ENCODE results near the gene MGMT. TPM values are rescaled to one million over a fixed set of nuclear protein-coding genes. Genes with fewer than 3 reads are reported as not detected.

The MGMT gene
- total RNA-seq, 1 donor from 2014 or later, result 19.4 TPM

DNA sequence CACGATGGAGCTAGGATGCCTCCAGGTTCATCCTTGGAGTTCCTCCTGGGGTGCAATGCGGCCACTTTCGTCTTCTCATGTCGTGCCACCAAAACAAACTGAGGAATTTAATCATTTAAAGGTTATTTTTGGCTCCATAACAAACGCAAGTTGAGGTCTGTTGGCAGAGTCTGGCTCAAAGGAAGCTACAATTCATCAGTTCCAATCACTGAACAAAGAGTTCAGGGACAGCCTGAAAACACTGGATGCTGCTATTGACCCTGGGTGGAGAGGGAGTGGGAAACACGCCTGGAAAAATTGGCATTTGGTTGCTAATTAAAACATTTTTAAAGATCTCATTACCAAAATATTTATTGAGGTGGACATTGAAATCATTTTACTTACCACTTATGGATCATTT lies 11.4 kb upstream of the MGMT start:
- no peak for DNase-seq (ENCODE audit: low spot score)

DNA sequence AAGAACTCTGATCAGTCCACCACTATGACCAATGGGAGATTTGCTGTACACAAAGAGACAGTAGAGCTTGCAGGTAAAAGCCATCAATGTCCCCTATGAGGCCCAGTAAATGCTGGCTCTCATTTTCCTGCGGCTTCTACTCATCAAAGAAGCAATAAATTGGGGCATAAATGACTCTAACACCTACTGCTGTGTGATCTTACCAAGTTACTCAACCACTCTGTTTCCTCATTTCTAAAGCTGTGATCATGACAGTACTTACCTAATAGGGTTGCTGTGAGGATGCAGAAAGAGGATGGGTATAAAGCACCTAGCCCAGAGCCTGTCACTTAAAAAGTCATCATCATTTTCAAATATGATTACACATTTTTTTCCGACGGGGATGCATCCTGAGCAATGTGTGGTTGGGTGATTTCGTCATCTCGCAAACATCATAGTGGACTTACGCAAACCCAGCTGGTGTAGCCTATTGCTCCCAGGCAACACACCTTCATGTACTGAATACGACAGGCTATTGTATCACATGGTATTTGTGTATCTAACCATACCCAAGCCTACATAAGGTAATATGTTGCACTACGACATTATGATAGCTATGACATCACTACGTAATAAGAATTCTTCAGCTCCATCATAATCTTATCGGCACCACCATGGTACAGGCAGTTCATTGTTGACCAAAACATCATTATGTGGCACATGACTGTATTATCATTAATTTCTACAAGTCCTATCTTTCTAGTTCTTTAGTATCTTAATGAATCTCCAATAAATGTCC lies 7.1 kb upstream of the MGMT start:
- DNase-seq (ENCODE audit: low spot score), result no peak

DNA sequence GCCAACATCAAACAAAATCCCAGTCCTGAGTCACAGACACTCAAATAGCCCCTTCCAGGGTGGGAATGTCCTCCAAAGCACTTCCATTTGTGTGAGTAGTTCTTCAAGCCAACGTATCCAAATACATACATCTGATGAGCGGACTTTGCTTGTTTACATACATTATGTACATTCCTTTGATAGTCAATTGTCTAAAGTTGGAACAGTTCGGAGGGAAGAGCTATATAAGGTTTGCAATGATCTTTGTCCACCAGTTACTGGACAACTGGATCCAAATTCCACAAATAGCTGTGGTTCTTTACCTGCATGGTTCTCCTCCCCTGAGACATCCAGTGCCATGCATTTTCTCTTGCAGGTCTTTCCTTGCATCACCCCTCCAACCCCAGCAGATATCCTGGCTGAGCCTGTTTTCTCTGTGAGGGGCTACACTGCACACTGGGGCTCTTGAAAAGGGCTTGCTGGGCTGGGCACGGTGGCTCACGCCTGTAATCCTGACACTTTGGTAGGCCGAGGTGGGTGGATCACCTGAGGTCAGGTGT lies 4.7 kb upstream of the MGMT start:
- DNase-seq (ENCODE audit: low spot score), result no peak

DNA sequence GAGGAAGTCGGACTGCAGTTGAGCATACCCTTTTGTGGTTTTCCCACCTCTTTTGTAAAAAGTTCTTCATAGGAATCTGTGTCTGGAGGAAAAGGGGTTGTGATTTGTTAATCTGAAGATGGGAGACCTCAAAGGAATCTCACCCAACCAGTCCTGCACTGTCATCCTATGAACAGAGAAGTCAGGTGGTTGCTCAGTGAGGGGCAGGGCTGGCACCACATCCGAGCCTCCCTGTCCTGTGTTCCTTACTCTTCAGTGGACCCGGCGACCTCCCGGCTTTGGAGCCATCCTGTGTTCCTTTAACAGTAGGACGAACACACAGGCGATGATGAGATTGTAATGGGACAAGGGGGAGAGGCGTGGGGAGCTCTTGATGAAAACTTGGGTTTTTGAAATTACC lies 2.8 kb upstream of the MGMT start:
- no peak for DNase-seq (ENCODE audit: low spot score)

DNA sequence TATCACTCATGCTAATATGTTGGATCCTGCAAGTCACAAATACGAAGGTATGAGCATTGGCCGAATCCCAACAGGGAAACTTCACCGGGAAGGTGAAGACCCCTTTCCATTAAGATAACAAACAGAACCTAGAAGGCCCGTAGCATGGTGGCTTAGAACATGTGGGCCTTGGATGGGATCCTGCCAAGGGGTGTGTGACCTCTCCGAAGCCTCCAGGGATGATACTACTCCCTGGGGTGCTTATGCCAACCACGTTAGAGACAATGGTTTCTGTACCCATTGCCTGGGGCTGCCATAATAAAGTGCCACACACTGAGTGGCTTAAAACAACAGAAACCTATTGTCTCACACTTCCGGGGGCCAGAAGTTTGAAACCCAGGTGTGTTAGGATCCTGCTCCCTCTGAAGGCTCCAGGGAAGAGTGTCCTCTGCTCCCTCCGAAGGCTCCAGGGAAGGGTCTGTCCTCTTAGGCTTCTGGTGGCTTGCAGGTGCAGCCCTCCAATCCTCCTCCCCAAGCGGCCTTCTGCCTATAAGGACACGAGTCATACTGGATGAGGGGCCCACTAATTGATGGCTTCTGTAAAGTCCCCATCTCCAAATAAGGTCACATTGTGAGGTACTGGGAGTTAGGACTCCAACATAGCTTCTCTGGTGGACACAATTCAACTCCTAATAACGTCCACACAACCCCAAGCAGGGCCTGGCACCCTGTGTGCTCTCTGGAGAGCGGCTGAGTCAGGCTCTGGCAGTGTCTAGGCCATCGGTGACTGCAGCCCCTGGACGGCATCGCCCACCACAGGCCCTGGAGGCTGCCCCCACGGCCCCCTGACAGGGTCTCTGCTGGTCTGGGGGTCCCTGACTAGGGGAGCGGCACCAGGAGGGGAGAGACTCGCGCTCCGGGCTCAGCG lies 992 bp upstream of the MGMT start:
- DNase-seq (ENCODE audit: low spot score), result no peak

DNA sequence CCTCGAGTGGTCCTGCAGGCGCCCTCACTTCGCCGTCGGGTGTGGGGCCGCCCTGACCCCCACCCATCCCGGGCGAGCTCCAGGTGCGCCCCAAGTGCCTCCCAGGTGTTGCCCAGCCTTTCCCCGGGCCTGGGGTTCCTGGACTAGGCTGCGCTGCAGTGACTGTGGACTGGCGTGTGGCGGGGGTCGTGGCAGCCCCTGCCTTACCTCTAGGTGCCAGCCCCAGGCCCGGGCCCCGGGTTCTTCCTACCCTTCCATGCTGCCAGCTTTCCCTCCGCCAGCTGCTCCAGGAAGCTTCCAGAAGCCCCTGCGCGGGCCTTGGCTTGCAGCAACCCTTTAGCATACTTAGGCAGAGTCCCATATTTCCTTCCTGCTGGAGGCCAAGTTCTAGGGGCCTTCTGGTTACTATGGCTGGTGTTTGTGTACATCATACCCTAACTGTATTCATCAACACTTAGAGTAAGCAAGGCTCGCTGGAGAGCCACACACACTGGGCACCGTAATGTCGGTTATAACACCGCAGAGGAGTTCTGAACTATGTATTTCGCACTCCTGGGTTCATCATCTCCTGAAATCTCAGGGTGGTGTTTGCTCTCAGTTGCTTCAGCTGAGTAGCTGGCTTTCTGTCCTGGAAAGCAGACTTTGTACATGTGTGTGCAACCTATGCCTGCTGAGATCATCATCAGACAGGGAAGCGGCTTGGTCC lies 471 bp downstream of the MGMT start:
- no peak for DNase-seq (ENCODE audit: low spot score)

DNA sequence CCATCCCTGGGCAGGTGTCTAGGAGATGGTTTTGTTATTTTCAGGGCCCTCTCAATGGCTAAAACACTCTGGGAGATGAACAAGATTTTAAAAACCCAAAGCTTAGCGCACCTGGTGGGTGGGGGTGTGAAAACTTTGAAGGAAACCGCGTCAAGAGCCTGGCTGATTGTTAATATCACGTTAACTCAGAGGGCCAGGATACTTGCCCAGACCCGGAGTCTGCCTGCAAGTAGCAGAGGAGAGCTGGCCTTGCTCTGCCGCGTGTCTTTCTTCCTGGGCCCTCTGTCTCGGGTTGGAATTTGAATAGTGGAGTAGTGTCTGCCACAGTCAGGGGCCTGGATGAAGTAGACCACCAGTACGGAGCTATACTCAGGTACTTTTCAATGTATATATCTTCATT lies 1.1 kb downstream of the MGMT start:
- DNase-seq (ENCODE audit: low spot score), result no peak

DNA sequence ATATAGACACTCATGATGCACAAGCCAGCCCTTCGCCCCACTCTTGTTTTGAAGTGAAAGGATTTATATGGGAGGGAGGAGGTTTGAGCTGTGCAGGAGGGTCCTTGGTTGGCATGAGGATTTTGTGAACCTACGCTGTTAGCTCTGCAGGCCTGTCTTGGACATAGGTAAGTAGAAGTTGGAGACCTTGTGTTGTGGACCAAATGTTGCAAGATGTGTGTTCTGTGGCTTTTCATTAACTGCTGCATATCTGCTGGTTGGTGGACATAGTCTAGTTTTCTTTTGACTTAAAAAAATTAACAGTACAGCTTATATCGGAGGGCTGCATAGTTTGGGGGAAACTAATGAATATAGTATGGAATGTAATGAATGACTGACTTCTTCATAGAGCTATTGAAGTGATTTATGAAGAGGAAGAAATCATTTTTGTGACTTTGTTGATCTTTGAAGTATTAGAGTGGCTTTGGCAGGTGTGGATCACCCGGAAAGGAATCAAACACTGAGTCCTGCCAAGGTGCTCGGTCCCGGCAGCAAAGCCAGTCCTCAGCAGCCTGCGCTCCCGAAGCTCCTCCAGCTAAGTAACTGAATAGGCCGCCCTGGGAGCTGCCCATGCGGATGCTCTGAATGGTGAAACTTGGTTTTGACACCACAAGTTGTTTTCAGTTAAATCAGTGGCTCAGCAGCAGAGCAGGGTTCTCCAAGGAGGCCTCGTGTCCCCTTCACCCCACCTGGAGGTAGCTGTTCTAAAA lies 3.2 kb downstream of the MGMT start:
- DNase-seq (ENCODE audit: low spot score), result no peak

DNA sequence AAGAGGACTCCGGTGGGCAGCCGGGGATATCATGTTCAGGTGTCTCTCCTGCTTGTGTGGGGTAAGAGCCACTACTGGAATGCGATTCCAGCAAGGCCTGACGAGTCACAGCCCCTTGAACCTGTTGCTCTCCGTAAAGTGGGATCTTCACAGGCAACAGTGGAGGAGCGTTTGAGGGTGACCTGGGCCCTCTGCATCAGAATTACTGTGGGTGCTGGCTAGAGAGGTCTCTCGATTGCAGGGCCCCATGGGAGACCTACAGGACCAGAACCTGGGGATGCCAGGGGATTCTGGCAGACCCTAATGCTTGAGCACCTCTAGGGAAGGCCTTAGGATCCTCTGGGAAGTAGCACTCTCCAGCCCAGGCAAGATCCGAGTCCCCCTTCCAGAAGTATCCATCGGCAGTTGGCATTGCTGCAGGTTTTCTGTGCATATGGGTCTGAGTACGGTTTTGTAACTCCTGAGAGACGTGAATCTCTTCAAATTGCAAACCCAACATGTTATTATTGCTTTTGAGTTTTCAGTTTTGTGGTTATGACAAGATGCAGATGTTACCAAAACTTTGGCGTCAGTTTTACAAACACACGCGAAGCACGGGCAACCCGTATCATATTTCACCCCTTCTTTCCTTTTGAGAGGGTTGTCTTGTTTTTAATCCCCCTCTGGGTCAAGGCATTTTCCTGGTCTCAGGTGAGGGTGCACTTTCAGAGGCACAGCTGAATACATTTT lies 4.6 kb downstream of the MGMT start:
- DNase-seq (ENCODE audit: low spot score), result no peak

DNA sequence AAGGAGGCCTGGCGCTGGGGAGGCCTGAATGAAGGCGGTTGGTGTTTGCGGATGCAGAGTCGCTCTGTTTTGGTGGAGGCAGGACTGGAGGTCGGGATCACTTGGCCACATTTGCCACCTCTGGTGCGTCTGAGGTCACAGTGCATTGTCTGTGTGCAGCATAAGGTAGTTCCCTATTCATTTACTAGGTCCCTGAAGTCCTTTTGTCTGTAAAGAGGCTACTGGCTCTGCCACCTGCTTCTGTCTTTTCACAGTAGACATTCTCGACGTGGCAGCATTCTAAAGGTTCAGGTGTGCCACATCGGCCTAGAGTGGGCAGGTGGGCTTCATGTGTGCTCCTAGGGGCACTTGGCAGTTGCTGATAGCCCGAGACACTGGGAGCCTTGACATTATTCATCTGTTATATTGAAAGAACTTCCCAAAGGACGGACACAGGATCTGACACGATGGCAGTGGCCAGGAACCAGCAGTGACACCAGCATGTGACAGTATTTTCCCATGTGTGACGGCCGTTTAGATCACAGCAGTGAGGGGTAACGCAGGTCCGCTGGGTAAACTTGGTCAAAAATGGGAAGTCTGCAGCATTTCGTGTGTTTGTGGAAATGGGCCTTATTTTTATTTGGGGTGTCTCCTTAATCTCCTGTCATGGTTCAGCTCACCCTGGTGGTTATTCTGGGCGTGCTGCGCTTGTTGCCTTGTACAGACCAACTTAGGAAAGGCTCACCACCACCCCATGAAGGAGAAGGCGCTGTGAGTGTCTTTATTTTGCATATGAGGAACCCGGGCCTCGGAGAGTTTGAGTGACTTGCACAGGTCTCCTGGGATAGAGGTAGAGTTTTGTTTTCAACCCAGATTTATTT lies 5.9 kb downstream of the MGMT start:
- DNase-seq (ENCODE audit: low spot score), result no peak

DNA sequence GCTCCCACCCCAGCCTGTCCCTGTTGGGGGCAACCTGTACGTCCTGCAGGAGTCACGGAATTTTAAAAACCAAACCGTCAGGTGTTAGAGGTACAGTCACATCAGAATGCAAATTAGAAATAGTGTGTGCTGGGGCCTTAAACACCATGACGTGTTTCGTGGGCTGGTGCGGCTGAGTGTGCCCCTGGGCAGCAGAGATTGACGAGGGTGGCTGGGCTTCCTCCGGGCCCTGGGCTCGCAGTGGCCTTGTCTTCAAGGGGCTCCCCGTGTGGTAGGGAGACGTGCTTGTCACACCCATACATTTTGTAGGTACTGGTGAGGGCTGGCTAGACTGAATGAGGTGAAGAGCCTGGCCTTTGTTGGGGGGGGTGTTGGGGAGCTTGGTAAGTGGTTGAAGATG lies 7.6 kb downstream of the MGMT start:
- no peak for DNase-seq (ENCODE audit: low spot score)

DNA sequence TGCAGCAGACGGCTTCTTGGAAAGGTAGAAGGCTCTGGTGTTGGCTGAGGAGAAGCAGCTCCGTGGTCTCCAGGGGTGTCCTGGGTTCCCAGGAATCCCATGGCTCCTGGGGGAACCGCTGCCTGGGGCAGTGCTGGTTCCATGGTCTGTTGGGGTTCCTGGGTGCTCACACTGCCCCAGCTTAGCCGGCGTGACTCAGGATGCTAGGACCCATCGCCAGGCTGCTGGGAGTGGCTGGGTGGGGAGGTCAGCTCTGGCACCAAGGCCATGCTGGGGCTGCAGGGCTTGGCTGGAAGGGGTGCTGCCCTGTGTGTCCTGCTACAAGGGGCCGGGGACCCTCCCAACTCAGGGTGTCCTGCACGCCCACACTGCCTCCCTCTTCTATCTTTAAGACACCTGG lies 9.4 kb downstream of the MGMT start:
- no peak for DNase-seq (ENCODE audit: low spot score)

DNA sequence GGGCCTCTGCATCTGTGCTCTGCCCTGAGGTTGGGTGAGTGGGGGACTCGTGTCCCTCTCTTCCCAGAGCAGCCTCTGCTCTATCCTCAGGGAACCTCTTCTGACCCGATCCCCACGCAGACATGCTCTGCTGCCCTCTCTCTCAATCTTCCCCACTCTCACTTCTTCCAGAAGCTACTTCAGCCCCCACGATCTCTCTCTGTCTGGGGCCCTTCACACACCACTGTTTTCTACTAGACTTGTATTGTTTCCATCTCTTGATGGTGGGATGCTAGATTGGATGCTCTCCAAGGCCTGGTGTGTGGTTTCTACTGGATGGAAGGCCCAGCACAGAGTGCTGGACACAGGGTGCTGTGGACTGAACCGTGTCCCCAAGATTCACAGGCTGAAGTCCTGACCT lies 10.0 kb downstream of the MGMT start:
- DNase-seq (ENCODE audit: low spot score), result no peak

DNA sequence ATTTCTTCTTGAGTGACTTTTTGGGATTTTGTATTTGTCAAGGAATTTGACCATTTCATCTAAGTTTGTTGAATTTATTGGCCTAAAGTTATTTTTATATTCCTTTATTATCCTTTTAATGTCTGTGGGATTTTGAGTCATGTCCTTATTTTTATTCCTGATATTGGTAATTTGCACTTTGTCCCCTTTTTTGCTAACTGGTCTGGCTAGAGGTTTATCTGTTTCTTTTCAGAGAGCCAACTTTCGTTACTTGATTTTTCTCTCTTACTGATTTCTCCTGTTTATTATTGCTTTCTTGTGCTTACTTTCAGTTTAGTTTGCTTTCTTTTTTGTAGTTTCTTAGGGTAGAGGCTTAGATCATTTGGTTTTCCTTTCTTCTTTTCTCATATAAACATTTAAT lies 14.6 kb downstream of the MGMT start:
- DNase-seq (ENCODE audit: low spot score), result no peak

DNA sequence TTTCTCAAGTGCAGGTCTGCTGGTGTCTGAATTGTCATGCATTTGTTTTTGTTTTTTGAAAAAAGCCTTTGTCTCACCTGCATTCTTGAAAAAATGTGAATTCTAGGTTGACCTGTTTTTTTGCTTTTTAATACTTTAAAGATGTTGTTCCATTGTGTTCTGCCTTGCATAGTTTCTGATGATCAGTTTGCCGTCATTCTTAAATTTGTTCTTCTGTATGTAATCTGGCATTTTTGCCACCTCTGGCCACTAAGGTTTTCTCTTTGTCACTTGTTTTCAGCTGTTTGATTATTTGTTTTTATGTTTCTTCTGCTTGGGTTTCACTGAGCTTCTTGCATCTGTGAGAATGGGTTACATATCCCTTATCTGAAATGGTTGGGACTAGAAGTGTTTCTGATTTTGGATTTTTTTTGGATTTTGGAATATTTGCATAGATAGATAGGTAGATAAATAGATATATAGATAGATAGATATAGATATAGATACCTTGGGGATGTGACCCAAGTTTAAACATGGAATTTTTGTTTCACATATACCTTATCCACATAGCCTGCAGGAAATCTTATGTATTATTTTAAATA lies 16.5 kb downstream of the MGMT start:
- no peak for DNase-seq (ENCODE audit: low spot score)

DNA sequence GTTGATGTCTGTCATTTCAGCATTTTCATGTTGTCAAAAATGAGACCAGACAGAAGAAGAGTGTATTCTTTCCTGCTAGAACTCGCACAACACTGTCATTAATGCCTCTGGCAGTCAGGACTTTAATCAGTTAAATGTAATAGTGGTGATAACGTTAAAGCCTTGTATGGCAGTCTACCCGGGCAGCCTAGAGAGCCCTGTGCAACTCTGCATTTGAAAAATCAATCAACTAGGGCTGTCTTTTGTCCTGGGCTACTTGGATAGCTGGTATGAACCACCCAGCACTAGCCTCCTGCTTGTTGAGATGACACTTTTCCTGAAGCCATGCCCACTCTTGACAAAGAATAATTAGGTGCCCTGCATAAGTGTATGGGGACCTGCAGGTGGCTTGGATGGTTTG lies 19.8 kb downstream of the MGMT start:
- no peak for DNase-seq (ENCODE audit: low spot score)

DNA sequence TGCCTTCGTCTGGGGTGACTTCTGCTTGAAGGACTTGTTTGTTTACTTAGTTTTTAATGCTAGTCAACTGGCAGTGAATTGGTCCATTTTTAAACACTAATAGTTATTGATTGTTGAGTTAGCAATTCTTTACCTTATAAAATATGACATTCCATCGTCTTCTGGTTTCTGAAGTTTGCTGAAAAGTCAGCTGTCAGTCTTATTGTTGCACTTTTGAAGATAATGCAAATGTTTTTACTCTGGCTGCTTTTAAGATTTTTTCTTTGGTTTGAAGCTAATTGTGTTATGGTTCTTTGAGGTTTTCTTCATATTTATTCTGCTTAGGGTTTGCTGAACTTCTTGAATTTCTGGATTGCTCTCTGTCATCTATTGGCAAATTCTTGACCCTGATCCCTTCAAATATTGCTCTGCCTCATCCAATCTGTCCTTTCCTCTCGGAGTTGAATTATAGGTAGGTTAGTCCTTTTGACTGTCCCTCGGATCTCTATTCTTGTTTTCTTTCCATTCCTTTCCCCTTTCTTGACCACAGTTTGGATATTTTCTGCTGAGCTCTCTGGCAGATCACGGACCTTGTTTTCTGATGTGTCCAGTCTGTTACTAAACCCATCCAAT lies 24.2 kb downstream of the MGMT start:
- no peak for DNase-seq (ENCODE audit: low spot score)

DNA sequence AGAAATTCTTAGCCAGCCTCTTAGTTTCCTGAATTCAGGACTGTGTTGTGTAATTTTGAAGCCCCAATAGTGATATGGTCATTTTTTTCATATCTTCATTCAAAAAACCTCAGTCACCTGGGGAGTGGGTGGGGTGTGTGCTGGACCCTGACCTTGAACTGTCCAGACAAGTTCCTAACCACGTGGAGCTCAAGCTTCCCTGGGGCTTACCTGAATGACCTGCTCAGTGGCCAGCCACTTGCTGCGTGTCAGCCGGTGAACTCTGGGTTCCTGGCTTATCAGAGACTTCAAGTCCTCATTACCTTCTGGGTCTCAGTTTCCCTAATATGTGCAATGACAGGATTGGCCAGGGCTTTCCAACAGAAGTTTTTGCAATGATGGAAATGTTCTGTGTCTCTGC lies 27.1 kb downstream of the MGMT start:
- DNase-seq (ENCODE audit: low spot score), result no peak

DNA sequence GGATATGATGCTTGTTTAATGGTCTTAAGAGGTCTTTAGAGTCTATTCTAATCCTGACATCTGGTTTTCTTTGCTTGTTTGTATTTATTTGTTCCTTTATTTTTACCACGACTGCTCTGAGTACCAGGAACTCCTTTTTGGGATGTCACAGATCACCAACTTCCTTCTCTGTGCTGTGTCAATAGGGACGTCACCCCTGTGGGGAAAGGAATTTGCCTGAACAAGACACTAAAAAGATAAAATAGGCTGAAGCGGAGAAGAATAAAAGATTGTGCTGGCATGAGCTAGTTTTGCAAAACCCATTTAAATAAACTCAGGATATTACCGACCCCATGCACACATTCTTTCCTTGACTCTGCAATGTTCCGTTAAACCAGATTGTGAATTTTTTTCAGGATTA lies 27.7 kb downstream of the MGMT start:
- DNase-seq (ENCODE audit: low spot score), result no peak
